NCI-H146 (cell line): ENCODE data around the gene LRBA.
A peak's percentile ranks its signal among the peaks of the same experiment; 100 is the strongest.
"Not testable (repeated sequence)": the region's sequence is repeated elsewhere in the genome, so short reads cannot be mapped to it uniquely, and the experiment has no call there.

Experiments used
- DNase-seq: peaks from one replicate; lab custom pipeline; 2025; lab: John Stamatoyannopoulos, UW

LRBA gene

DNA sequence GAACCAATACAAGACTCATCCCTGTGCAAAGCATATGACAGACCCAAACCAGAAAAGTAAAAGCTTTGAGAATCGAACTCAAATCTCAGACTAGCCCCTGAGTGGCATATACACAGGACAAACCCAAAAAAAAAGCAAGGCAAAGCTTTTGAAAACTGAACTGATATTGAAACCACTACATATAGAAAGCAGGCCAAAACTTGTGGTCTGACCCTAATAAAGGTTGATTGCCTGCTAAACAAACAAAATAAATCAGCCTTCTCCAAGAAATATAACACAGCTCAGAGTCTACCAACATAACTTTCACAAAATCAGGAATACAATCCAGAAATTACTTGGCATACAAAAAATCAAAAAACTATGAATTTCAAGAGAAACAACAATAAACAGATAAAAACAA lies 40.3 kb downstream of the LRBA start:
- DNase-seq, result no peak

DNA sequence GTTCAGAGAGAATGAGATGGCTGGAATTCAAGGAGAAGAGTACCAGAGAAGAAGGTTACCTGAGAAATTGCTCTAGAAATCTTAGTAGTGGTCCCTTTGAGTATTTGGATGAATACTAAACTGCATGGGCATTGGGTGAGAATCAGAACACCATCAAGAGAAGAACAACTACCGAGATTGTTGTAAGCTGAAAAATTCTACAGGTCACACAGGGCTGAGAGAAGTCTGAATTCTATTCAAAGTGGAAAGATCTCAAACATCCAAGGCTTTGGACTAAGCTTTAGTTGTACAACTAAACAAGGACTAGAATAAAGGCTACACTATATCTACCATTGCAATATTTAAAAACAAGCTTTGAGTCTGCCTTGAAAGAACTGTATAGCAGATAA lies 40.8 kb downstream of the LRBA start:
- no peak for DNase-seq

DNA sequence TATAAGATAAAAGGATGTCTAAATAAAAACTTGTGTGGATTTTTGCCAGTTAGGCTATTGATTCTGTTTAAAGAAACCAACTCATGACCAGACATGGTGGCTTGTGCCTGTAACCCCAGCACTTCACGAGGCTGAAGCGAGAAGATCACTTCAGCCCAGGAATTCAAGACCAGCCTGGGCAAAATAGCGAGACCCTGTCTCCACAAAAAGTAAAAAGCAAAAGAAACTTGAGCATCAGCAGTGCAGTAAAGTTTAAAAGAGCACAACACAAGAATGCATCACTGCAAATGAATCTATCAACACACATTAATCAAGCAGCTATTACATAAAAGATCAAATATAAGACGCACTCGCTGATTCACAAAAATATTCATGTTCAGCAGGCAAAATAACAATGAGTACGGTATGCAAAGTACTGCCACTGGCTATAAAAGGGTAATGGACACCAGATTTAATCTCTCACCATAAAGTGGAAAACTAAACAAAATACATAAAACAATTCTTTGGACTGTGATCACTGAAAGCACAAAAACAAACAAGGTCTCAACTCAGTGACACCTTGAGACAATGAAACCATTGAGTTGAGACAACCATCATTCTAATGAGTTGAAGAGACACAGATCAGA lies 41.3 kb downstream of the LRBA start:
- DNase-seq, result peak; percentile 37

DNA sequence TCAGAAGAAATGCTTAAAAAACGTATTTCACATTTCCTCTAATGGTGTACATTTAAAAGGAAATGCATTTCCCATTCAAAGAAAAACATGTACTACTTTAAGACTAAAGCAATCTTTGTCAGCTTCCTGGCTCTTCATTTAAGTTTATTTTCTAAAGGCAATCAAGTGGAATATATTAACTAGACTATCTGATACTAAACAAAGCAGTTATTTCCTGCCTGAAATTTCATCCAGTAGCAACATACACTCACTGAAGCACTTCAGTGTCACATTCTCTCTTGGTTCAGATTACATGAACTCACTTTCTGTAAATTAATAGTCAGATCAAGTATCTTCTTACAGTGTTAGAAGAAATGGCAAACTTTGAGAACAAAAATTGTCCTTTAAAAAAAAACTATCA lies 42.5 kb downstream of the LRBA start:
- DNase-seq, result no peak

DNA sequence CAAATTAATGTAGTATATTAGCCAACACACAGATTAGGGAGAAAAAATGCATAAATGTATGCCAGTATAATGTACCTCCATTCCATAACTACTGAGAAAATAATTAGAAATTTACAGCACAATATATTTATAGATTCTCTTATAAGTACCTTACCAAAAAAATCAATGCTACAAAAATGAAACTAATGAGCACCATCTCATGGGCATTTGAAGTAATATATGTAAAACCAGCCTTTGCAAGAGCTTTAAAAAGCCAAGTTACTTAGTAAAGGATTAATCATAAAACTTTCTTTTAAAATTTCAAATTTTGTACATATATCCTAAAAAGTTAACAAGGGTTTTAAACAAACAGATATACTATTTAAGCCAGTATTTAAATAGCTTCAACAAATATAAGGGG lies 43.2 kb downstream of the LRBA start:
- DNase-seq, result no peak

DNA sequence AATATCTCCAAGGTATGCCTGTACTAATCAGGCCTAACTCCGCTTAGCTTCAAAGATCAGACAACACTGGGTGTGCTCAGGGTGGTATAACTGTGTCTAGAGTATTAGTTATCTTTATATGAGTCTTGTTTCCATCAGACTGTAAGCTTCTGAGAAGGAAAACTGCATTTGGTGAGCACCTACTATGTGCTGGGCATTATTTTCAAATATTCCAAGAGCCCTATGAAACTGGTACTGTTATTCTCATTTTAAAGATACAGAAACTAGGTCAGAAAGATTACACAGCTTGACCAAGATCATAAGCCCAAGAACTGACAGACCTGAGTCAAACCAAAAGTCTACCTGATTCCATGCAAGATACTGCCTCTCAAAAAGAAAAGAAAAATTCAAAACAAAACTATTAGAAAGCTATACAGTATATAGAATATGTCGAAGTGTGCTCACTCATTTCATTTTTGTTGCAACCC lies 44.4 kb downstream of the LRBA start:
- DNase-seq, result no peak

DNA sequence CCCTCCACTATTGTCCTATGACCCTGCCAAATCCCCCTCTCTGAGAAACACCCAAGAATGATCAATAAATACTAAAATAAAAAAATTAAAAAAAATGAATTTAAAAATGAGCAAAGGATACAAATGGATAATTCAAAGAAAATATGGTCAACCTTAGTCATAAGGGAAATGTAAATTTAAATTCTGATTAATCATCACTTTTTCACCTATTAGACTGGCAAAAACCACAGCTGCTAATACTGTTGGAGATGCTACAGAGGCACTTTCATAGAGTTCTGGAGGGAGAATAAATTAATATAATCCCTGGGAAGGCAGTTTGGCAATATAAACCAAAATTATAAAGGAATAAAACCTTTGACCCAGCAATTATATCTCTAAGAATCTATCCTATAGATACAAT lies 50.3 kb downstream of the LRBA start:
- no peak for DNase-seq

DNA sequence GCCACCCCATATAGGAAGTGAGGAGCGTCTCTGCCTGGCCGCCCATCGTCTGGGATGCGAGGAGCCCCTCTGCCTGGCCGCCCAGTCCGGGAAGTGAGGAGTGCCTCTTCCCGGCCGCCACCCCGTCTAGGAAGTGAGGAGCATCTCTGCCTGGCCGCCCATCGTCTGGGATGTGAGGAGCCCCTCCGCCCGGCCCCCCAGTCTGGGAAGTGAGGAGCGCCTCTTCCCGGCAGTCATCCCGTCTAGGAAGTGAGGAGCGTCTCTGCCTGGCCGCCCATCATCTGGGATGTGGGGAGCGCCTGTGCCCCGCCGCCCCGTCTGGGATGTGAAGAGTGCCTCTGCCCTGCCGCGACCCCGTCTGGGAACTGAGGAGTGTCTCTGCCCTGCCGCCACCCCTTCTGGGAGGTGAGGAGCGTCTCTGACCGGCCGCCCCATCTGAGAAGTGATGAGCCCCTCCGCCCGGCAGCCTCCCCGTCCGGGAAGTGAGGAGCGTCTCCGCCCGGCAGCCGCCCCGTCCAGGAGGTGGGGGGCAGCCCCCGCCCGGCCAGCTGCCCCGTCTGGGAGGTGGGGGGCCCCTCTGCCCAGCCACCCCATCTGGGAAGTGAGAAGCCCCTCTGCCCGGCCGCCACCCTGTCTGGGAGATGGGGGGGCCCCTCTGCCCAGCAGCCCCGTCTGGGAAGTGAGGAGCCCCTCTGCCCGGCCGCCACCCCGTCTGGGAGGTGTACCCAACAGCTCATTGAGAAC lies 51.3 kb downstream of the LRBA start:
- DNase-seq, result not testable (repeated sequence)

DNA sequence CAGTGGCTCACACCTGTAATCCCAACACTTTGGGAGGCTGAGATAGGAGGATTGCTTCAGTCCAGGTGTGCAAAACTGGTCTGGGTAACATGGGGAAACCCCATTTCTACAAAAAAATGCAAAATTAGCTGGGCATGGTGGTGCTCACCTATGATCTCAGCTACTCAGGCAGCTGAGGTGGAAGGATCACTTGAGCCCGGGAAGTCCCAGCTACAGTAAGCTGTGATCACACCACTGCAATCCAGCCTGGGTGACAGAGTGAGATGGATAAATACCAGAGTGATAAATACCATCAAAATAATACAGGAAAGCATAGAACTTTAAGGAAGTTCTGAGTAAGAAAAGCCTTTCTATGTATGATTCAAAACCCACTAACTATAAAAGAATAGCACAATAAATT lies 52.8 kb downstream of the LRBA start:
- DNase-seq, result no peak

DNA sequence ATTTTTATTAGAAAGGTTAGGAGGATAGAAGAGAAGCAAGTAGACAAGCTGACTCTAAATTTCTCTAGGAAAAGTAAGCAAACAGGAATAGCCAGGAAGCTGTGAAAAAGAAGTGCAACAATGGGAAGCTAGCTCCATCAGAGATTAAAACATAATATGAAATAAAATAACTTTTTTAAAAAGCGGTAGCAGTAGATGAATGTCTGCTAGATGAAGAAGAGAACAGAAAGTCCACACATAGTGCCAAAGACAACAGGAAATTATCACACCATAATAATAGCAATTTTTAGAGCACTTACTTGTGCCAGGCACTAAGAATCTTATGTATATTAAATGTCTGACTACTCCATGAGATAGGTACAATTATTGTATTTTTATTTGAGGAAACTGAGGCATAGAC lies 53.5 kb downstream of the LRBA start:
- DNase-seq, result no peak

DNA sequence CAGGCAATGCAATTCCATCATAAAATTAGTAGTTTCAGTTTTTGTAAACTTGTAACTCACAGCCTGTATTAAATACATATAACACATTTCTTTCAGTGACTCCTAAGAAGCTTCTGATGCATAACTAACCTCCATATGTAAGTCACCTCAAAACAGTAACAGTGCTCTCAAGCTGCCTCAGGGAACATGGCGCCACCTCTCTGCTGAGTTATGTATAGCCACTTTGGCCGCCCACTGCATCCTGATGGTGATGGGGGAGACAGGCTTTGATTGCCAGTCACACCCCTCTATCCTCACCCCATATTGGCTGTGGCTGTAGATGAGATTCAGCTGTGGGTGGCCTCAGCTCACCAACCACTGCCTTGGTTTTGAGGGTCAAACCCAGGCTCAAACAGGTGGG lies 54.3 kb downstream of the LRBA start:
- no peak for DNase-seq

DNA sequence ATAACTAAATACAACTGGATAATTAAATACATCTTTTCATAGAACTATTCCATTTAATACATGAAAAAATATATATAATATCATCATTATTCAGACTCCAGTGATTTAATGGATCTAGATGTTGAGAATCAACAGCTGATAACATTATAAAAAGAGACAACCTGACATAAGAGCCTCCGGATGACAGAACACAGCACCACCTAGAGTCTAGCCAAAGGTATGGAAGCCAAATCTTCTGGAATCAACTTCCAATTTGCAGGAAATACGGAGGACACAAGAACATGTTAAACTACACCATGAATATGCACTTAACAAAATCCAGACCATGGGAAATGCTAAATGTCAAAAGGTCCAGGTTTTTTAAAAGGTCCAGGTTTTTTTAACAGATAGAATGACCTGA lies 55.0 kb downstream of the LRBA start:
- peak; percentile 9 for DNase-seq

DNA sequence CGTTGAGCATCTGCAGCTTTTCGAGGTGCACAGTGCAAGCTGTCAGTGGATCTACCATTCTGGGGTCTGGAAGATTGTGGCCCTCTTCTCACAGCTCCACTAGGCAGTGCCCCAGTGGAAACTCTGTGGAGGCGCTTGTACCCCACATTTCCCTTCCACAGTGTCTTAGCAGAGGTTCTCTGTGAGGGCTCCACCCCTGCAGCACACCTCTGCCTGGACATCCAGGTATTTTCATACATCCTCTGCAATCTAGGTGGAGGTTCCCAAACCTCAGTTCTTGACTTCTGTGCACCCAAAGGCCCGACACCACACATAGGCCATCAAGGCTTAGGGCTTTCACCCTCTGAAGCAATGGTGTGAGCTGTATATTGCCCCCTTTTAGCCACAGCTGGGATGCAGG lies 57.1 kb downstream of the LRBA start:
- DNase-seq, result not testable (repeated sequence)

DNA sequence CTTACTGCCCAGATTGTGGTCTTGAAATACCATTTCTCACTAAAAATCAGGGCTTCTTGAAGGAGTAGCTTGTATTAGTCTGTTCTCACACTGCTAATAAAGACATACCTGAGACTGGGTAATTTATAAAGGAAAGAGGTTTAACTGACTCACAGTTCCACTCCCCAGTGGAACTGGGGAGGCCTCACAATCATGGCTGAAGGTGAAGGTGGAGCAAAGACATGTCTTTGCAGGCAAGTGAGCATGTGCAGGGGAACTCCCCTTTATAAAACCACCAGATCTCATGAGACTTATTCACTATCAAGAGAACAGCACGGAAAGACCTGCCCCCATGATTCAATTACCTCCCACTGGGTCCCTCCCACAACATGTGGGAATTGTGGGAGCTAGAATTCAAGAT lies 58.0 kb downstream of the LRBA start:
- DNase-seq, result not testable (repeated sequence)

DNA sequence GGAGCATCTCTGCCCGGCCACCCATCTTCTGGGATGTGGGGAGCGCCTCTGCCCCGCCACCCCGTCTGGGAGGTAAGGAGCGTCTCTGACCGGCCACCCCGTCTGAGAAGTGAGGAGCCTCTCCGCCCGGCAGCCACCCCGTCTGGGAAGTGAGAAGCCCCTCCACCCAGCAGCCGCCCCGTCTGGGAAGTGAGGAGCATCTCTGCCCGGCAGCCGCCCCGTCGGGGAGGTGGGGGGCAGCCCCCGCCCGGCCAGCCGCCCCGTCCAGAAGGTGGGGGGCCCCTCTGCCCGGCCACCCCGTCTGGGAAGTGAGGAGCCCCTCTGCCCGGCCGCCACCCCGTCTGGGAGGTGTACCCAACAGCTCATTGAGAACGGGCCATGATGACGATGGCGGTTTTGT lies 61.2 kb downstream of the LRBA start:
- not testable (repeated sequence) for DNase-seq

DNA sequence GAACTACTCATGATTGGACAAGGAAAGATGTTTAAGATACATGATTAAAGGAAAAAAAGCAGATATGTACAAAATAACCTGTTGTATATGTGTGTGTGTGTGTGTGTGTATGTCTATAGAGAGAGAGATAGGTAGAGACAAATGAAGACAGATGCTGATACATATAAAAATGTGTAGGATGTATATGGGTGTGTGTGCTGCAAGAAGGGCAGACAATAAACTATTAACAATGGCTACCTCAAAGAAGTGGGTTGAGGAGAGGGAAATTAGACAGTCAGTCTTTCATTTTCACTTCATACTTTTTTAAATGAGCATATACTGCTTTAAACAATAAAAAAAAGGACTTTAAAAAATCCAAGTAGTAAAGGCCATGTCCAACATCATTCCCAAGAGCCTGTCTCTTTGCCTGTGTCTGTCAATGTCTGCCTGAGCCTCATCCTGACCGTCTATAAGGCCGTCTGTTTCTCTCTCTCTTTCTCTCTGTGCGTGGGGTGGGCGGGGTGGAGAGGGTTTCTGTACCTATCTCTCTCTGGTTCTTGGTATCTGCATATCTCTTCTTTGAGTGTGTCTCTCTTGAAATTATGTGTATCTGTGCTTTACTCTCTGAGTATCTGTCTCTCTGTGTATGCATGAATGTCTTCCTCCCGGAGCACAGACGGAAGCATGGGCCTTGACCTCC lies 62.8 kb downstream of the LRBA start:
- DNase-seq, result no peak

DNA sequence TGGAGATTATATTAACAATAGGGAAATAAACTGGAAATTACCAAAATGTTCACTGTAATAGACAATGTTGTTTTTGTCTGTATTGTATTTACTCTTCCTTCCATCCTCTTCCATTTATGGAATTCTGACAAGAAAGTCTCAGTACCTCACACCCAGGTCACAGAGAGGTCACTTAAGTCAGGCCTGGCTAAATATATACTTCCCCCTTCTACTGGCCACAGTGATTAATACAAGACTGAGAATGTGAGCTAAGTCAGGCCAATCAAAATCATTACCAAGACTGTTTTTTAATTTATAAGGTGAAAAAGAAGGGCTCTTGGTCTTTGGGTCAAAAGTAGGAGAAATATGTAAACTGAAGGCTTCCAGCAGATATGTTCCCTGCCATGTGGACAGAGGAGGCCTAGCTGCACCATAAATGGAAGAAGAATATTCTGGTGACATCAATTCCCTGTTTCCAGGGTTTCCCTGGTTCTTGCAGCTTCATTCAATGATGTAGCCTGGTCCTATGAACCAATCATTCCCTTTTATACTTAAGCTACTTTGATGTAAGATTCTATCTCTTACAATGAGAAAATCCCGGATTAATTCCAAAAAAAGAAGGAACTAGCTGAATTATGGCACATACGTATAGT lies 64.3 kb downstream of the LRBA start:
- no peak for DNase-seq

DNA sequence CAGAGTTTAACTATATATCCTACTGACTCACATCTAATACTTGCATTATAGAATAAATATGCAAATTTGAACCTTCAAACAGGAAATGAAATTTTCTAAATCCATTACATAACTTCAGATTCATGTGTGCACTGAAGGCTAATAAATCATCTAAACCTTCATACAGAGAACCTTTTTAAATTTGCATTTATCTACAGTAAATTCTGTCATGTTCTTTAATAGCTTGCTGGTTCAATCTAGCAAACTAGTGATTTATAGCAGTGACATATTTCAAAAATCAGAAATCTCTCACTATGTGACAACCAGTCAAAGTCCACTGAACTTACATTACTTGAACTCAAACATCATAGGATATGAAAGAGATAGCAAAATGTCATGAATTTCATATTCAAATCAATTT lies 65.1 kb downstream of the LRBA start:
- DNase-seq, result no peak

DNA sequence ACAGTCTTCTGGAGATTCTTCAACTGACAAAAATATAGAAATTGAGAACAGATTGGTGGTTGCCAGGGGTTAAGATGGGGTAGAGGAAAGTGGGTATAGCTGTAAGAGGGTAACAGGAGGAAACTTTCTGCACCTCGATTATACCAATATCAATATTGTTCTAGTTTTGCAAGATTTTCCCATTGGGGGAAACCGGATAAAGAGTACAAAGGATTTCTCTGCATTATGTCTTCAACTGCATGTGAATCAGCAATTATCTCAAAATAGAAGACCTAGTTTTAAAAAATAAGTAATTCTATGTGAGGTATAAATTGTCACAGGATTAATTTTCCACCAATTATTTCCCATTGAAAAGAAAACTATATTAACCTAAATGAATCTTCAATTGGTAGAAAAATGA lies 65.7 kb downstream of the LRBA start:
- DNase-seq, result no peak

DNA sequence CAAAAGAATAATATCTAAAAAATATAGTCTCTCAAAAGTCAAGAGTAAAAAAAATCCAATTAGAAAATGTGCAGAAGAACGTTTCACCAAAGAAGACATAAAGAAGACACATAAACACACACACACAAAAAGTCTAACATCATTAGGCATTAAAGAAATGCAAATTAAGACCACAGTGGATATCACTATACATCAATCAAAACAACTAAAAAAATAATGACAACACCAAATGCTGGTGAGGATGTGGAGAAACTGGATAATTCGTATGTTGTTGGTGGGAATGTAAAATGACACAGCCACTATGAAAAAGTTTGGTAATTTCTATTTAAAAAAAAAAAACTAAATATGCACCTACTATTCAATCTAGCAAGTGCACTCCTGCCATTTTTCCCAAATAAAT lies 66.4 kb downstream of the LRBA start:
- DNase-seq, result no peak

DNA sequence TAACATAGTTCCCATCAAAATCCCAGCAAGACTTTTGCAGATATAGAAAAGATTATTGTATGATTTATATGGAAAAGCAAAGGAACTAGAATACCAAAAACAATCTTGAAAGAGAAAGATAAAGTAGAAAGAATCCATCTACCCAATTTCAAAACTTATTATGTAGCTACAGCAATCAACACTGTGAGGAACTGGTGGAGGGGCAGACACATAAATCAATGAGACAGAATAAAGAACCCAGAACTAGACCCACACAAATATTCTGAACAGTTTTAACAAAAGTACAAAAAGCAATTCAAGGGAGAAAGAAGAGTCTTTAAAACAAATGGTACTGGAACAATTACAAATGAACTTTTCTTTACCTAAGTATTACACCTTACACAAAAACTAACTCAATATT lies 67.0 kb downstream of the LRBA start:
- no peak for DNase-seq

DNA sequence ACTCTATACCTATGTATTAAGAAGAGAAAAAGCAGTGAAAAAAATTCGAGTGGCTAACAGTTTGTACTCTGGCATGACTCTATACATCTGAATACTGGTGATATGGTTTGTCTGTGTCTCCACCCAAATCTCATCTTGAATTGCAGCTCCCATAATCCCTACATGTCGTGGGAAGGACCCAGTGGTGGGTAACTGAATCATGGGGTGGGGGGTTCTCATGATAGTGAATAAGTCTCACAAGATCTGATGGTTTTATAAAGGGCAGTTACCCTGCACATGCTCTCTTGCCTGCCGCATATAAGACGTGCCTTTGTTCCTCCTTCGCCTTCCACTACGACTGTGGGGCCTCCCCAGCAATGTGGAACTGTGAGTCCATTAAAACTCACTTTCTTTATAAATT lies 70.4 kb downstream of the LRBA start:
- DNase-seq, result no peak

DNA sequence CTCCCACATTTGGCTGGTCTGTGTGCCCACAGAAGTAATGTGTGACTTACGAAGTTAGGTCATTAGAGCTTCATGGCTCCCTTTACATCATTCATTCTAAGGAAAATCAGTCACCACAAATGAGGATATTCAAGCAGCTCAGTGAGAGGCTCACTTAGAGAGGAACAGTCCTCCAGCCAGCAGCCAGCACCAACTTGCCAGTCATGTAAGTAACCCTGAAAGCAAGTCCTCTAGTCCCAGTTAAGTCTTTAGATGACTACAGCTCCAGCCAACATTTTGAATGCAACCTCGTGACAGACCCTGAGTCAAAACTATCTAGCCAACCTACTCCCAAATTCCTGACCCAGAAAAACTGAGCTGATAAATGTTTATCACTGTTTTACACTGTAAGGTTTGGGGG lies 71.3 kb downstream of the LRBA start:
- no peak for DNase-seq
